Lower leg skin (tissue), 3 donors: ENCODE data around the gene PTEN.

Experiments used
- POLR2A ChIP-seq, 2 donors: fragments of 450-650 bp; IDR thresholded peaks; one replicate each; pipeline ENCODE4 v1.6.1; 2016 to 2017; ENCODE audit warnings: antibody characterized with exemption in 2 of 2, mild to moderate bottlenecking in 1 of 2, moderate library complexity in 1 of 2
- TF ChIP-seq, protein P1 (sequence below), 3 donors: fragments of 450-650 bp; IDR thresholded peaks; one replicate each; pipeline ENCODE4 v1.5.1; 2016; ENCODE audit warnings: antibody characterized with exemption in 3 of 3, mild to moderate bottlenecking in 3 of 3, moderate library complexity in 2 of 3

DNA sequence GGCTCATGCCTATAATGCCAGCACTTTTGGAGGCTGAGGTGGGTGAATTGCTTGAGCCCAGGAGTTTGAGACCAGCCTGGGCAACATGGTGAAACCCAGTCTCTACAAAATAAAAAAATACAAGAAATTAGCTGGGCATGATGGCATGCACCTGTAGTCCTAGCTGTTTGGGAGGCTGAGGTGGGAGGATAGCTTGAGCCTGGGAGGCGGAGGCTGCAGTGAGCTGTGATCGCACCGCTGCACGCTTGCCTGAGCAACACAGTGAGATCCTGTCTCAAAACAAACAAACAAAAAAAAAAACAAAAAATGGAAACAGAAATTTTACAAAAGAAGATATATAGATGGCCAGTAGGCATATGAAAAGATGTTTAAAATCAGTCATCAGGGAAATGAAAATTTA lies 57.1 kb downstream of the PTEN start:
- TF ChIP-seq, protein P1, sequence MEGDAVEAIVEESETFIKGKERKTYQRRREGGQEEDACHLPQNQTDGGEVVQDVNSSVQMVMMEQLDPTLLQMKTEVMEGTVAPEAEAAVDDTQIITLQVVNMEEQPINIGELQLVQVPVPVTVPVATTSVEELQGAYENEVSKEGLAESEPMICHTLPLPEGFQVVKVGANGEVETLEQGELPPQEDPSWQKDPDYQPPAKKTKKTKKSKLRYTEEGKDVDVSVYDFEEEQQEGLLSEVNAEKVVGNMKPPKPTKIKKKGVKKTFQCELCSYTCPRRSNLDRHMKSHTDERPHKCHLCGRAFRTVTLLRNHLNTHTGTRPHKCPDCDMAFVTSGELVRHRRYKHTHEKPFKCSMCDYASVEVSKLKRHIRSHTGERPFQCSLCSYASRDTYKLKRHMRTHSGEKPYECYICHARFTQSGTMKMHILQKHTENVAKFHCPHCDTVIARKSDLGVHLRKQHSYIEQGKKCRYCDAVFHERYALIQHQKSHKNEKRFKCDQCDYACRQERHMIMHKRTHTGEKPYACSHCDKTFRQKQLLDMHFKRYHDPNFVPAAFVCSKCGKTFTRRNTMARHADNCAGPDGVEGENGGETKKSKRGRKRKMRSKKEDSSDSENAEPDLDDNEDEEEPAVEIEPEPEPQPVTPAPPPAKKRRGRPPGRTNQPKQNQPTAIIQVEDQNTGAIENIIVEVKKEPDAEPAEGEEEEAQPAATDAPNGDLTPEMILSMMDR (IDR thresholded peaks at IDR 0.05) = no peak
- no peak for TF ChIP-seq POLR2A (IDR thresholded peaks at IDR 0.05)
